Activated T-cell treated with anti-CD3 and anti-CD28 coated beads for 24 hours (primary cell): ENCODE data around the gene CCDC18.
"Not testable (repeated sequence)": the region's sequence is repeated elsewhere in the genome, so short reads cannot be mapped to it uniquely, and the experiment has no call there.

Experiments
- DNase-seq: peaks from one replicate; pipeline ENCODE4 v3.0.0-alpha.2; 2020; ENCODE audit warnings: low read depth

CCDC18 gene

GRCh38 chr1:93180723-93181613 is at the start of gene CCDC18:
Gene CCDC18 (plus strand): TSS chr1:93180724. CDS start chr1:93183362, 2,638 bp downstream.
- no peak for DNase-seq

- no peak for DNase-seq
These were observed 47.9 kb upstream of the CCDC18 start for GRCh38 chr1:93132638-93133037.

- DNase-seq = no peak
These were observed 44.1 kb upstream of the CCDC18 start for GRCh38 chr1:93136445-93136844.

- DNase-seq = no peak
These were observed 42.8 kb upstream of the CCDC18 start for GRCh38 chr1:93137604-93138292.

- DNase-seq = no peak
These were observed 40.4 kb upstream of the CCDC18 start for GRCh38 chr1:93140106-93140505.

GRCh38 chr1:93142161-93142560 is 38.4 kb upstream of the CCDC18 start:
- no peak for DNase-seq

- no peak for DNase-seq
These were observed 37.4 kb upstream of the CCDC18 start for GRCh38 chr1:93143136-93143535.

- DNase-seq = no peak
These were observed 36.8 kb upstream of the CCDC18 start for GRCh38 chr1:93143769-93144168.

GRCh38 chr1:93148001-93148400 is 32.5 kb upstream of the CCDC18 start:
- DNase-seq = no peak

GRCh38 chr1:93150729-93151128 is 29.8 kb upstream of the CCDC18 start:
- DNase-seq = no peak

GRCh38 chr1:93151474-93151873 is 29.1 kb upstream of the CCDC18 start:
- DNase-seq = no peak

GRCh38 chr1:93152835-93153234 is 27.7 kb upstream of the CCDC18 start:
- no peak for DNase-seq

GRCh38 chr1:93154898-93155297 is 25.6 kb upstream of the CCDC18 start:
- DNase-seq = no peak

GRCh38 chr1:93155335-93155734 is 25.2 kb upstream of the CCDC18 start:
- DNase-seq = no peak

- no peak for DNase-seq
These were observed 21.2 kb upstream of the CCDC18 start for GRCh38 chr1:93159337-93159736.

- DNase-seq = not testable (repeated sequence)
These were observed 17.2 kb upstream of the CCDC18 start for GRCh38 chr1:93163314-93163713.

GRCh38 chr1:93164816-93165215 is 15.7 kb upstream of the CCDC18 start:
- no peak for DNase-seq

GRCh38 chr1:93165895-93166294 is 14.6 kb upstream of the CCDC18 start:
- not testable (repeated sequence) for DNase-seq

- no peak for DNase-seq
These were observed 13.5 kb upstream of the CCDC18 start for GRCh38 chr1:93167006-93167405.

GRCh38 chr1:93170141-93170678 is 10.3 kb upstream of the CCDC18 start:
- not testable (repeated sequence) for DNase-seq

GRCh38 chr1:93171549-93172034 is 8.9 kb upstream of the CCDC18 start:
- no peak for DNase-seq

GRCh38 chr1:93172778-93173177 is 7.7 kb upstream of the CCDC18 start:
- no peak for DNase-seq

- DNase-seq = not testable (repeated sequence)
These were observed 5.9 kb upstream of the CCDC18 start for GRCh38 chr1:93174638-93175037.
